ENCODE measurements around the gene MTR.

Gene MTR

GRCh38 chr1:236800002-236800620, 5.0 kb downstream of the MTR start:
- Histone ChIP-seq H3K4me3 (ENCODE audit: insufficient read length, low read depth) (no peak overlapping the region), H3K9me3 (ENCODE audit: insufficient read depth, low read length) (no peaks in the 10 kb centered on the region), H3K9ac (ENCODE audit: insufficient read length, low read depth) (no peak overlapping the region), H3K4me1 (ENCODE audit: insufficient read depth, insufficient read length) (no peaks in the 10 kb centered on the region), H3K27me3 (ENCODE audit: insufficient read depth, insufficient read length) (peaks cover 10% of the 10 kb centered on the region), H3K36me3 (ENCODE audit: insufficient read depth, insufficient read length, low read length) (peaks cover 8% of the 10 kb centered on the region)
- TF ChIP-seq SUZ12 (IDR thresholded peaks at IDR 0.05; ENCODE audit: extremely low read depth, insufficient read depth, insufficient read length) = no peak
- no peak for TF ChIP-seq YY1 (IDR thresholded peaks at IDR 0.05; ENCODE audit: insufficient read depth, insufficient read length)
- no peak for TF ChIP-seq ZNF274 (IDR thresholded peaks at IDR 0.05; ENCODE audit: low read depth, low read length)
- no peak for DNase-seq (ENCODE audit: low read depth, low spot score)

DNA sequence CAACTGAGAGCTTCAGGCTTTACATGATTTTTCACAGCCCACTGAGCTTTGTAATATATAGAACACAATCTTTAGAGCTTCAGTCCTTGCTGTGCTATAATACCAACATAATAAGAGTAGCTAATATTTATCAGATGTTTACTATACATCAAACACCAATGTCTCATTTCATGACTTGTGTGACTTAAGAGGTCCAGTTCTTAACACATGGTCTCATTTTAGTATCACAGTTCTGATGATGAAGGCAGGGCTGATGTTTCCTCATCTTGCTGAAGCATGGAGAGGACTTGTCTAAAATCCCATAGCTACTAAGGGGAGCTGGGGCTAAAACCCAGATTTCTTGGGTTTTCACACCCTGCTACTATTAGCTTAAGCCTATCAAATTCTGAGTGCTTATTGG, 5.5 kb downstream of the MTR start:
- no peak overlapping the region for H3K4me3 ChIP-seq (ENCODE audit: insufficient read length, low read depth)
- TF ChIP-seq YY1 (IDR thresholded peaks at IDR 0.05; ENCODE audit: insufficient read depth, insufficient read length) (no peak), ZNF274 (IDR thresholded peaks at IDR 0.05; ENCODE audit: low read depth, low read length) (no peak), SUZ12 (IDR thresholded peaks at IDR 0.05; ENCODE audit: extremely low read depth, insufficient read depth, insufficient read length) (no peak)
- H3K27me3 ChIP-seq (ENCODE audit: insufficient read depth, insufficient read length) = peaks cover 8% of the 10 kb centered on the region
- no peaks in the 10 kb centered on the region for H3K4me1 ChIP-seq (ENCODE audit: insufficient read depth, insufficient read length)
- H3K36me3 ChIP-seq (ENCODE audit: insufficient read depth, insufficient read length, low read length) = peaks cover 13% of the 10 kb centered on the region
- no peak for DNase-seq (ENCODE audit: low read depth, low spot score)
- no peaks in the 10 kb centered on the region for H3K9me3 ChIP-seq (ENCODE audit: insufficient read depth, low read length)
- no peak overlapping the region for H3K9ac ChIP-seq (ENCODE audit: insufficient read length, low read depth)

DNA sequence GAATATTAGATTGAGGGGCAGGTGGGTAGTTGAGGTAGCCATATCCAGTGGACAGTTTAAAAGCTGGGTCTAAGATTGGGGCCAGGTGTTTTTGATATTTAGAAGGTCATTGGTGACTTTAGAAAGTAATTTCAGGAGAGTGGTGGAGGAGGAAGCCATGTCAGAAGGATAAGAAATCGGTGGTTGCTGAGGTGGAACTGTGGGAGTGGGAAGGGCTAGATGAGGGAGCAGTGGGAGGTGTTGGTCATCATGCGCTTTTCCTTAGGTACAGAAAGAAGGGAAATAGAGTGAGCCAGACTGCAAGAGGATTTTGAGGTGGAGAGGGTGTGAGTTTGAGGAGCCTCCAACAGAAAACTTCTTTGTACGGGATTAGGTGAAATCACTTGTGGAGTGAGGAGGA, 7.2 kb downstream of the MTR start:
- Histone ChIP-seq H3K4me3 (ENCODE audit: insufficient read length, low read depth) (no peak overlapping the region), H3K9me3 (ENCODE audit: insufficient read depth, low read length) (no peaks in the 10 kb centered on the region), H3K36me3 (ENCODE audit: insufficient read depth, insufficient read length, low read length) (peaks cover 20% of the 10 kb centered on the region), H3K27me3 (ENCODE audit: insufficient read depth, insufficient read length) (no peaks in the 10 kb centered on the region), H3K4me1 (ENCODE audit: insufficient read depth, insufficient read length) (no peaks in the 10 kb centered on the region), H3K9ac (ENCODE audit: insufficient read length, low read depth) (no peak overlapping the region)
- TF ChIP-seq SUZ12 (IDR thresholded peaks at IDR 0.05; ENCODE audit: extremely low read depth, insufficient read depth, insufficient read length) (no peak), ZNF274 (IDR thresholded peaks at IDR 0.05; ENCODE audit: low read depth, low read length) (no peak), YY1 (IDR thresholded peaks at IDR 0.05; ENCODE audit: insufficient read depth, insufficient read length) (no peak)
- no peak for DNase-seq (ENCODE audit: low read depth, low spot score)

GRCh38 chr1:236806634-236807033, 11.5 kb downstream of the MTR start:
- Histone ChIP-seq H3K9ac (ENCODE audit: insufficient read length, low read depth) (no peak overlapping the region), H3K4me3 (ENCODE audit: insufficient read length, low read depth) (no peak overlapping the region), H3K27me3 (ENCODE audit: insufficient read depth, insufficient read length) (no peaks in the 10 kb centered on the region), H3K36me3 (ENCODE audit: insufficient read depth, insufficient read length, low read length) (peaks cover 53% of the 10 kb centered on the region), H3K4me1 (ENCODE audit: insufficient read depth, insufficient read length) (no peaks in the 10 kb centered on the region), H3K9me3 (ENCODE audit: insufficient read depth, low read length) (no peaks in the 10 kb centered on the region)
- TF ChIP-seq YY1 (IDR thresholded peaks at IDR 0.05; ENCODE audit: insufficient read depth, insufficient read length) (no peak), ZNF274 (IDR thresholded peaks at IDR 0.05; ENCODE audit: low read depth, low read length) (no peak), SUZ12 (IDR thresholded peaks at IDR 0.05; ENCODE audit: extremely low read depth, insufficient read depth, insufficient read length) (no peak)
- no peak for DNase-seq (ENCODE audit: low read depth, low spot score)

DNA sequence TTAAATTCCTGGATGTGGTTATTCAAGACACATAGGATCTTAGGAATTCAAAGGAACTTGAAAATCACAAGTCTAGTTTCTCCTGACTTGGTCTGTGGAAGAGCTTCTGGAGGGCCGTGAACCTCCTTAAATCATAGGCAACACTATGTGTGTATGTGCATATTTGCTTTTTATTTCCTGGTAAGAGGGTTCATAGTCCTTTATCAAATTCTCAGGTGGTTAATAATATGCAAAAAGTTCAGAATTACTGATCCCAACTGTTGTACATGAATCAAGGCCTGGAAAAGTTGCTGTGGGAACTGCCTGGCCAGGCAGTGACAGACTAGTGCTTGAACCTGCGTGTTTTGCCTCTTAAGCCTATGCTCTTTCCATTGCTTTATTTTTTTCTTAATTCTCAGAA, 12.9 kb downstream of the MTR start:
- no peak overlapping the region for H3K4me3 ChIP-seq (ENCODE audit: insufficient read length, low read depth)
- DNase-seq (ENCODE audit: low read depth, low spot score) = no peak
- H3K36me3 ChIP-seq (ENCODE audit: insufficient read depth, insufficient read length, low read length) = peaks cover 63% of the 10 kb centered on the region

GRCh38 chr1:236808564-236809130, 13.6 kb downstream of the MTR start:
- TF ChIP-seq YY1 (IDR thresholded peaks at IDR 0.05; ENCODE audit: insufficient read depth, insufficient read length) (no peak), ZNF274 (IDR thresholded peaks at IDR 0.05; ENCODE audit: low read depth, low read length) (no peak), SUZ12 (IDR thresholded peaks at IDR 0.05; ENCODE audit: extremely low read depth, insufficient read depth, insufficient read length) (no peak)
- peaks cover 64% of the 10 kb centered on the region for H3K36me3 ChIP-seq (ENCODE audit: insufficient read depth, insufficient read length, low read length)
- DNase-seq (ENCODE audit: low read depth, low spot score) = no peak
- no peaks in the 10 kb centered on the region for H3K4me1 ChIP-seq (ENCODE audit: insufficient read depth, insufficient read length)
- H3K4me3 ChIP-seq (ENCODE audit: insufficient read length, low read depth) = no peak overlapping the region
- H3K9ac ChIP-seq (ENCODE audit: insufficient read length, low read depth) = no peak overlapping the region
- no peaks in the 10 kb centered on the region for H3K9me3 ChIP-seq (ENCODE audit: insufficient read depth, low read length)
- no peaks in the 10 kb centered on the region for H3K27me3 ChIP-seq (ENCODE audit: insufficient read depth, insufficient read length)

More for the DNA sequence above, 12.9 kb downstream of the MTR start:
- Histone ChIP-seq H3K4me1 (ENCODE audit: insufficient read depth, insufficient read length) (no peaks in the 10 kb centered on the region), H3K9ac (ENCODE audit: insufficient read length, low read depth) (no peak overlapping the region), H3K9me3 (ENCODE audit: insufficient read depth, low read length) (no peaks in the 10 kb centered on the region), H3K27me3 (ENCODE audit: insufficient read depth, insufficient read length) (no peaks in the 10 kb centered on the region)
- TF ChIP-seq ZNF274 (IDR thresholded peaks at IDR 0.05; ENCODE audit: low read depth, low read length) (no peak), YY1 (IDR thresholded peaks at IDR 0.05; ENCODE audit: insufficient read depth, insufficient read length) (no peak), SUZ12 (IDR thresholded peaks at IDR 0.05; ENCODE audit: extremely low read depth, insufficient read depth, insufficient read length) (no peak)

DNA sequence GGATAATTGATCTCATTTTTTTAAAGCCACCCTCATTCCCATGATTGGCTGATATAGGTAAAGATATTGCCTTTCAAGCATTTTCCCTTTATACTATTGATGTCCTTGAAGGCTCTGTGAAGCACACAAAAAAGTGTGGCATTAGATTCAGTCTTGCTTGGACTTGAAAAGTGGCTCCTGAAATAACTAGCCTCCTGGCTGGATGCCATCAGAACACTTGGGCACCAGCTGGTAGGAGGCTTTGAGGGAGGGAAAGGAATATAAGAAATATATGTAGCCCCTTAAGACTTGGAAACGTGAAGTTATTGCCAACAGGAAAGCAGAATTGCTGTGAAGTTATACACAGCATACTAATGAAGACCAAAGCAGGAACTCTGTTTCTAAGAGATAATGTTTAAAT, 14.1 kb downstream of the MTR start:
- no peak overlapping the region for H3K9ac ChIP-seq (ENCODE audit: insufficient read length, low read depth)
- H3K27me3 ChIP-seq (ENCODE audit: insufficient read depth, insufficient read length) = no peaks in the 10 kb centered on the region
- H3K36me3 ChIP-seq (ENCODE audit: insufficient read depth, insufficient read length, low read length) = peaks cover 61% of the 10 kb centered on the region
- TF ChIP-seq ZNF274 (IDR thresholded peaks at IDR 0.05; ENCODE audit: low read depth, low read length) (no peak), YY1 (IDR thresholded peaks at IDR 0.05; ENCODE audit: insufficient read depth, insufficient read length) (no peak), SUZ12 (IDR thresholded peaks at IDR 0.05; ENCODE audit: extremely low read depth, insufficient read depth, insufficient read length) (no peak)
- H3K4me1 ChIP-seq (ENCODE audit: insufficient read depth, insufficient read length) = no peaks in the 10 kb centered on the region
- H3K4me3 ChIP-seq (ENCODE audit: insufficient read length, low read depth) = no peak overlapping the region
- no peaks in the 10 kb centered on the region for H3K9me3 ChIP-seq (ENCODE audit: insufficient read depth, low read length)
- no peak for DNase-seq (ENCODE audit: low read depth, low spot score)
